GM20000 (cell line): ENCODE results near the gene ABLIM2.

ENCODE experiments used
- DNase-seq: peaks from one replicate; pipeline ENCODE4 v3.0.0; 2012; ENCODE audit warnings: low spot score
- CTCF ChIP-seq: IDR thresholded peaks from 2 replicates; pipeline ENCODE4 v1.5.1; 2012; ENCODE audit warnings: mild to moderate bottlenecking, control low read depth; ENCODE audit errors: extremely low read depth, missing control alignments

The ABLIM2 gene

GRCh38 chr4:7999279-7999678 is 159.3 kb downstream of the ABLIM2 start:
- DNase-seq, result no peak
- TF ChIP-seq CTCF, result no peak

DNA sequence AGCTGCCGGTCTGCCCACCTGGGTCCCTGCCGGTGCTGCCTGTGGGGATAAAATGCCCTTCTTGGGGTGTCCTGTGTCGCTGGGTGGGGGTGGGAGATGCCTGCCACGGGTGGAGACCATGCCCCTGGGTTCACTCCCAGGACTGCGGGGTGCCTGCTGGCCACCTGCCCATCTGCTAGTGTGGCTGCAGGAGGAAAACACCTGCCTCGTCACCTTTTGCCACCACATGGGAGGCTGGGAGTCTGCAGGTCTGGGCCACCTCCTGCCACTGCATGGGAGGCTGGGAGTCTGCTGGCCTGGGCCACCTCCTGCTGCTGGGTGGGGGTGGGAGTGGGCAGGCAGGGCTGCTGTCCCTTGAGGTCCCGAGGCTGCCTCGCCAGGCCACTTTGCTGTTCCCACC is 160.2 kb downstream of the ABLIM2 start:
- no peak for DNase-seq
- no peak for TF ChIP-seq CTCF

DNA sequence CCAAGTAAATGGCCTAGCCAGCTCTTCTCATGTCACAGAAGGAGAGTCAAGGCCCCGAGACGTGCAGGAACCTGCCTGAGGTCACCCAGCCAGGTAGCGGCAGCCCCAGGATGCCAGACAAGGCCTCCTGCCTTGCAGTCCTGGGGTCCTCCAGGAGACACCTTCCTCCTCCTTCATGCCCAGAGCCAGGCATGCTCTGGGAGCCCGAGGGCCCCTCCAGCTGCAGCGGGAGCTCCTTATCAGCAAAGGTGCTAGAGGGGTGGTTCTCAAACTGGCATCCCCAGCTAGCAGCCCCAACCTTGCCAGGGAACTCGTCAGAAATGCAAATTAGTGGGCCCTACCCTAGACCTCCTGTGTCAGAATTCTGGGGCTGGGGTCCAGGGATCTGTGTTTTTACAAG is 162.7 kb downstream of the ABLIM2 start:
- no peak for DNase-seq
- no peak for TF ChIP-seq CTCF

- no peak for DNase-seq
- TF ChIP-seq CTCF, result no peak
Measured at GRCh38 chr4:7995135-7995534, 163.5 kb downstream of the ABLIM2 start.

- TF ChIP-seq CTCF, result no peak
- no peak for DNase-seq
Measured at GRCh38 chr4:7993671-7994070, 164.9 kb downstream of the ABLIM2 start.

DNA sequence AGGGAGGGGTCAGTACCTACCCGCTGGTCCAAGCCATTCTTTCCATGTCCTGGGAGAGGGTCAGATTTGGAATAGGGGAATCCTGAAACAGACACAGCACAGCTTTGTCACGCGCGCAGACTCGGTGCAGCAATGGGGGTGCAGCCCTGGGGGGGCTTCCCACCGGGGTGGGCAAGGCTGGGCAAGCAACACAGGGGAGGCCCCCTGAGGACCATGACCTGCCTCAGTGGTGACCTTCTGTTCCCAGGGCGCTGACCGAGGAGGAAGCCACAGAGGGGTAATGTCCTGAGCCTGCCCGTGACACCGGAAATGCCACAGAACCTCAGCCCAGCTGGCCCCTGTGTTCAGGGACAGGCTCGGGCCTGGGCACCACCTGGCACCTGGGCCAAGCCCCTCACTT is 165.8 kb downstream of the ABLIM2 start:
- DNase-seq, result no peak

DNA sequence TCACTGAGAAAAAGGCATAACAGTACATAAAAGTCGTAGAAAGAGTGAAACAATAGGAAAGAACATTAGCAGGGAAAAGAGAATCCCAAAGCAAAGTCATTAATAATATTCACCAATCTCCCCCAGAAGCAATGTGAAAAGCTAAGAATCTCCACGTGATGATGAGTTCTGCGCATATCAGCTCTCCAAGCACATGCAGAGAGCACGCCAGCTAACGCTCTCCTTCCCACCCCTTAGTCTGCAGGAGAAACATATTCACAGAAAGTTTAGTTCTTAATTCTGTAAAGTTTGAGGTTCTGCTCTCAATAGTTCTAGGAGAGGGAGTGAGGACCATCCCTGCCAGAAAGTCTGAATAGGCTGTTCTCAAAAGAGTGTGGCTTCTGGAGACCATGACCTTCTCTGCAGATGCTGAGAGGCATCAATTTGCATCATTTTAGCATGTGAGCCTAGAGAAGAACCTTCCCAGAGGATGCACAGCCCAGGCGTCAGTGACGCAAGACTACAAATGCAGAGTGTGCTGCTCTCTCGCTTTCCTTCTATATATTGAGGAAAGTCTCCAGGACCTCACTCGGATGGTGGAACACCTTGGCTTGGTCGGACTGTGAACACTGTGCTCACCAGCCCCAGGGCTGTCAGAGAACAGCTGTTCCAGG is 167.7 kb downstream of the ABLIM2 start:
- DNase-seq, result no peak
- no peak for TF ChIP-seq CTCF

More for the DNA sequence above, 165.8 kb downstream of the ABLIM2 start:
- TF ChIP-seq CTCF, result no peak
